ENCODE results near the gene KIAA0513.

KIAA0513 gene

DNA sequence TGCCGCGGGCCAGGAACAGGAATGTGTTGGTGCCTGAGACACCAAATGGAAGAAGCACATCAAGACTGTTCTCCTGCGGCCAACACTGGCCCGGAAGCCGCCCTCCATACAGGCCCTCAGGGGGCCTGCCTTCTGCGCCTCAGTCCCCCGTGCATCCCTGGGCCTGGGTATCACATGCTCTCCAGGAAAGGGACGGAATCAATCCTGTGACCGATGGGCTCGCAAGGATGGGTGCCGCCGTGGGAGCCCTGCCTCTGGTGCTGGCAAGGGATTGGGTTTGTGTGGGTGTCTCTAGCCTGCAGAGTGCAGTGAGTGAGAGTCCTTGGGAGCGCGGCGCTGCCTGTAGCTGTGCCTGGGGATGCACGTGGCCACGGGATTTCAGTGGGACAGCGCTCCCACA lies 65.3 kb downstream of the KIAA0513 start:
- TF ChIP-seq FOXP2 (optimal IDR thresholded peaks at IDR 0.05; ENCODE audit: borderline replicate concordance, extremely low read depth, extremely low read length, insufficient read depth), result no peak
- TF ChIP-seq TAF1 (IDR thresholded peaks at IDR 0.05; ENCODE audit: borderline replicate concordance, insufficient read depth, low read length), result no peak
- TF ChIP-seq REST (IDR thresholded peaks at IDR 0.05; ENCODE audit: insufficient read depth in 1 of 2, low read depth in 2 of 2, low read length in 2 of 2), result no peak
- TF ChIP-seq SIN3A (IDR thresholded peaks at IDR 0.05; ENCODE audit: borderline replicate concordance, insufficient read depth, low read length), result no peak
- TF ChIP-seq POLR2AphosphoS5 (IDR thresholded peaks at IDR 0.05; ENCODE audit: low read depth, low read length), result no peak

DNA sequence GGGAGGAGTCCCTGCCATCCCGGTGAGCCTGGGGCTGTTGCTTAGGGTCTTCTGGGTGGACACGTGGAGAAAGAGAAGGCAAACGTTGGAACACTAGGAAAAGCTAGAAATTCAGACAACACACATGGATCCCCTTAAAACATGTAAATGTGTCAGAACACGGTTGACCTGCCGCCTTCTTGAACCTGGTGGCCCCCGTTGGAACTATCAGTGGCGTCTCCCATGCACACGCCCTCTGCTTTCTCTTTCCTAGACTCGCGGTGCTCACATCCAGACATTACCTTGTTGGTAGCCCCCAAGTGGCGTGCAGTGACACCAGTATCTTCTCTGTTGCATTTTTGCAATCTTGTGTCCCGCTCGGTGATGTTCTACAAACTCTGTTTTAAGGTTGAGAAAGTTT lies 66.1 kb downstream of the KIAA0513 start:
- TF ChIP-seq FOXP2 (optimal IDR thresholded peaks at IDR 0.05; ENCODE audit: borderline replicate concordance, extremely low read depth, extremely low read length, insufficient read depth) (no peak), SIN3A (IDR thresholded peaks at IDR 0.05; ENCODE audit: borderline replicate concordance, insufficient read depth, low read length) (no peak), REST (IDR thresholded peaks at IDR 0.05; ENCODE audit: insufficient read depth in 1 of 2, low read depth in 2 of 2, low read length in 2 of 2) (no peak), TAF1 (IDR thresholded peaks at IDR 0.05; ENCODE audit: borderline replicate concordance, insufficient read depth, low read length) (no peak), POLR2AphosphoS5 (IDR thresholded peaks at IDR 0.05; ENCODE audit: low read depth, low read length) (no peak)

- TF ChIP-seq REST (IDR thresholded peaks at IDR 0.05; ENCODE audit: insufficient read depth in 1 of 2, low read depth in 2 of 2, low read length in 2 of 2) (no peak), SIN3A (IDR thresholded peaks at IDR 0.05; ENCODE audit: borderline replicate concordance, insufficient read depth, low read length) (no peak), TAF1 (IDR thresholded peaks at IDR 0.05; ENCODE audit: borderline replicate concordance, insufficient read depth, low read length) (no peak), POLR2AphosphoS5 (IDR thresholded peaks at IDR 0.05; ENCODE audit: low read depth, low read length) (no peak), FOXP2 (optimal IDR thresholded peaks at IDR 0.05; ENCODE audit: borderline replicate concordance, extremely low read depth, extremely low read length, insufficient read depth) (no peak)
Observed at GRCh38 chr16:85094176-85094805, 66.7 kb downstream of the KIAA0513 start.

DNA sequence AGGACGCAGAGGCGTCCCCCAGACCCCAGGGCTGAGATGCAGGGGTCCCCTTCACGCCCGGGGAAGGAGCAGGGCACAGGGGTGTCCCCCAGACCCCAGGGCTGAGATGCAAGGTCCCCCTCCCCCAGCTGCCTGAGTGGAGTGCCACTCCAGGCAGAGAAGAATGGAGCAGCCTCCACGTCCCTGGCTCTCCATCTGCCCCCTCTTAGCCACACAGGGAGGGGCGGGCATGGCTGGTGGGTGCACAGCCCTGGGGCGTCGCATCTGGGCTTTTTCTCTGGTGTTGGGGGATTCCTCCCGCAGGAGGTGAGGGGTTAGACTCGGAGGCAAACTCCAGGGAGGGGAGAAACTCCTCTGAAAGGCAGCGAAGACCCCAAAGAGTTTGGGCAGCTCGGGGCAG lies 67.2 kb downstream of the KIAA0513 start:
- TF ChIP-seq TAF1 (IDR thresholded peaks at IDR 0.05; ENCODE audit: borderline replicate concordance, insufficient read depth, low read length), result no peak
- TF ChIP-seq FOXP2 (optimal IDR thresholded peaks at IDR 0.05; ENCODE audit: borderline replicate concordance, extremely low read depth, extremely low read length, insufficient read depth), result no peak
- no peak for TF ChIP-seq REST (IDR thresholded peaks at IDR 0.05; ENCODE audit: insufficient read depth in 1 of 2, low read depth in 2 of 2, low read length in 2 of 2)
- no peak for TF ChIP-seq POLR2AphosphoS5 (IDR thresholded peaks at IDR 0.05; ENCODE audit: low read depth, low read length)
- no peak for TF ChIP-seq SIN3A (IDR thresholded peaks at IDR 0.05; ENCODE audit: borderline replicate concordance, insufficient read depth, low read length)
